ENCODE measurements around the gene FASTK.

- TF ChIP-seq CTCF (IDR thresholded peaks at IDR 0.05) (no peak), POLR2A (IDR thresholded peaks at IDR 0.05) (no peak), EP300 (IDR thresholded peaks at IDR 0.05) (no peak)
These were observed 47.4 kb downstream of the FASTK start for GRCh38 chr7:151032936-151033863.
